Activated T-cell treated with anti-CD3 and anti-CD28 coated beads for 48 hours (primary cell): ENCODE results near the gene MAP3K10.

Experiments used
- DNase-seq: peaks from one replicate; pipeline ENCODE4 v3.0.0-alpha.2; 2020; ENCODE audit warnings: low read depth

Gene MAP3K10

GRCh38 chr19:40249781-40250180 lies 58.6 kb downstream of the MAP3K10 start:
- DNase-seq = no peak

DNA sequence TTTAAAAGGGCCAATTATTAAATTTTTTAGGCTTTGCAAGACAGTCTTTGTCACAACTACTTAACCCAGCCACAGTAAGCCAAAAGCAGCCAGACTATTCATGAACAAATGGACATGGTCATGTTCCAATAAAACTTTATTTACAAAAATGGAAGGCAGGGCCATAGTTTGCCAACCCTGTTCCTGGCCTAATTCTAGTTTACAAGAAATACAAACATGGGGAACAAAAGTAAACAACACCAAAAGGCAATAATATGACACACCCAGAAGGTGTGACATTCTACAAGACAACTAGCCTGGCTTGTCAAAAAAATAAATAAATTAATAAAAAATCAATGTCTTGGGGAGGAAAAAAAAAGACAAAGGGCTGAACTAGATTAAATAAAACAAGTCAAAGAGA lies 60.0 kb downstream of the MAP3K10 start:
- no peak for DNase-seq

DNA sequence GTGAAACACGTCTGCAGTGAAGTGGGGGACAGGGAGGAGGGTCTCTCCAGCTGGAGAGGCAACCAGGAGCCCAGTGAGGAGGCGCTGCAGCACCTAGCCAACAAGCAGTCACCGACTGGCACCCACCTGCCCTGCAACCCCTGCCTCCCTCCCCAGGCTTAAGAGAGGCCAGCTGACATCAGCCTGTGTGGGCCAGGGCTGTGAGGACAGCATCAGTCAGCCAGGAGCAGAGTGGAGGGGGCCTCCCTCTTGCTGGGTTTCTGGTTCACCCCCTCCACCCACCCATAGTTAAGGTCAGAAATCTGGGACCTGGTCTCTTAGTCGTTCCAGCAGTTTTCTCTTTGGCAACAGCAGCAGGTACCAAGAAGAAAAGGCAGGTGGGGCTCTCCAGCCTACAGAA lies 60.8 kb downstream of the MAP3K10 start:
- no peak for DNase-seq

GRCh38 chr19:40252395-40252794 lies 61.2 kb downstream of the MAP3K10 start:
- no peak for DNase-seq

GRCh38 chr19:40253611-40254092 lies 62.4 kb downstream of the MAP3K10 start:
- DNase-seq = no peak

DNA sequence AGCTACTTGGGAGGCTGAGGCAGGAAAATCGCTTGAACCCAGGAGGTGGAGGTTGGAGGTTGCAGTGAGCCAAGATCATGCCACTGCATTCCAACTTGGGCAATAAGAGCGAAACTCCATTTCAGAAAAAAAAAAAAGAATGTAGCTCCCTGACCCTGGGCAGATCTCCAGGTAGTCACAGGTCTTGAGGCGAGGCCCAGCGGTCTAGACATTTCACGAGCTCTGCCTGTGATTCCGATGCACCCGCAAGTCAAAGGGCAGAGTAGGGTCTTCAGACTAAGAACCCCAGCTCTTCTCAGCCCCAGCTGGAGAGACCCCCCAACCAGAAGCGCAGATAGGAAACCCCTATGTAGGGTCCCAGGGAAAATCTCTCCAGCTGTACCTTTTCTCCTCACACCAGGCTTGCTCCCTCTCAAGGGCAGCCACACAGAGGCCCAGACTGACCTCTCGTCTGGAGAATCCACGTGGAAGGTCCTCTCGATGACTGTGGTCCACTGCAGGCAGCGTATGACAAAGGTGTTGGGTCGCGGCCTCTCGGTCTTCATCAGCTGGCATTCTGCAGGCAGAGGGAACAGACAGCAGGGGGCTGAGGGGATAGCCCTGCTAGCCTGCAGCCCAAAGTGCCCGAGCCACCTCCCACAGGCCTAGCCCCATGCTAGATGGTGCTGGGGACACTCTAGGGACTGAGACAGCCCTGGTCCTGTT lies 63.6 kb downstream of the MAP3K10 start:
- no peak for DNase-seq

DNA sequence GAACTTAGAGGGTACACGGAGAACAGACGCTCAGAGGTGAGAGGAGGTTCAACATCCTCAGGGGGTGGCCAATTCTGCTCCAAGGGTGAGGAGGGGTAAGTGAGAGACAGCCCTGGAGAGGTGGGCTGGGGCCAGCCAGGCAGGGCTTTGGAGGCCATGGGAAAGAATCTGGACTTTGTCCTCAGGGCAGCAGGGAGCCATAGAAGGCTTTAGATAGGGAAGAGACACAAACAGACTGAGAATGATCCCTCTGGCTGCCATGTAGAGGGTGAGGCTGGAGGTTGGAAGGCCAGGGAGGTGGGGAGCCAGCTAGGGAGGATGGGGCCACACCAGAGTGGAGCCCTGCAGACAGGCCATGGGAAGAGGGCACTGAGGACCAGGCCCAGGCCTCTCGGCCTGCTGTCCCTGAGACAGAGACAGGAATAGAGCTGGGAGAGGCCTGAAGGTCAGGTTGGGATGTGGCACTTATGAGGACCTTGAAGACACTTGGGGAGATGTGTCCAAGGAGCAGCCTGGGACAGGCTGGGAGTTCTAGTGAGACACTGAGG lies 64.5 kb downstream of the MAP3K10 start:
- no peak for DNase-seq

DNA sequence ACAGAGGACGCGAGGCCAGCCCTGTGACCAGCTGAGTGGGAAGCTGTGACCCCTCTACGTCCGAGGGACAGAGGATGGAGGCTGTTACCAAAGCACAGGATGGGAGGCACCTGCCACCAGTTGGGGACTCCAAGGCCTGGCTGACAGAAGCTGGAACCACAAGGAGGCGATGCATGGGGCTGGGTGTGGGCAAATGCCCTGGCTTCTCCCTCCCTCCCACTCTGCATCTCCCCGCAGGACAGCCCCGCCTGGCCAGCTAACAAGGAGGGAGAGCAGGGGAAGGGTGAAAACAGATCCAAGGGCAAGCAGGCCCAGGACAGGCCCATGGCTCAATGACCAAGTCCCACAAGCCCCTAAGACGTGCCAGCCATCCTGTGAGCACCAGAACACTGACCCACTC lies 65.3 kb downstream of the MAP3K10 start:
- DNase-seq = no peak

- DNase-seq = no peak
These were observed 65.9 kb downstream of the MAP3K10 start for GRCh38 chr19:40257096-40257517.

- DNase-seq = no peak
These were observed 70.4 kb downstream of the MAP3K10 start for GRCh38 chr19:40261631-40262030.

GRCh38 chr19:40262422-40262821 lies 71.2 kb downstream of the MAP3K10 start:
- no peak for DNase-seq

DNA sequence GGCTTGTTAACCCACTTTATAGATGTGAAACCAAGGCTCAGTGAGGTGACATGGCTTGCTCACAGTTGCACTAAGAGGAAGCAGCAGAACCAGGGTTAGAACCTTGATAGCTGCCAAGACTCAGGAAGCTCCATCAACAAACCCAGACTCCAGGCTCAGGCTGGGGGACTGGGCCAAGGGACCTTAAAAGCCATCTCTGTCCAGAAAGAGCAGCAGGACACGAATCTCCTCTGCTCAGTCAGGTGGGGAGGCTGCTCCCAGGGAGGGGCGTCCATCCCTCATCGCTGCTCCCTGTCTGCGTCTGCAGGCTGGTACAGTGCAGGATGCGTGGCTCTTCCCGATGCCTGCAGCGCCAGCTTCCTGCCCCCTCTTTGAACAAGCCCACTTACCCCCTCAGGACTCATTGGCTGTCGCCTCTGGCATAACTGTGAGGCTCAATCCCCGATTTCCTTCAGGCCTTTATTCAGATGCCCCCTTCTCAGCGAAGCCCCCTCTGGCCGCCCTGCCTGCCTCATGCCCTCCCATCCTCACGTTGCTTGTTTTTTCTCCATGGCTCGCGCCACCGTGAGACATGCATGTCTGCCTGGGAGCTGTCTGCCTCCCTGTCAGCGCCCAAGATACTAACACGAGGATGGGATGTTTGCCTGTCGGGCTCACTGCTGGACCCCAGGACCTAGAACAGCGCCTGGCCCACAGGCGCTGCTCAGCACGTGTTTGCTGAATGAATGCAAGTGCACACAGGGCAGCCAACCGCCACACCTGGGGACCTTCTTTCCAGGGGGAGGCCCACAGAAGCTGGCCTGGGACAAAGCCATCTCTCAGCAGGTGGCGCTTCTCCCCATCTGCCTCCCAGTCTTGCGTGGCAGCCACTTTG lies 72.5 kb downstream of the MAP3K10 start:
- DNase-seq = no peak

GRCh38 chr19:40264314-40265054 lies 73.3 kb downstream of the MAP3K10 start:
- no peak for DNase-seq
